Uterus (tissue), 4 donors: ENCODE data around the gene CASQ1. TPM values are rescaled to one million over a fixed set of nuclear protein-coding genes. Genes with fewer than 3 reads are reported as not detected.

Experiments
- DNase-seq, 2 donors: peaks; one replicate each; pipeline ENCODE4 v3.0.0-alpha.2; 2019 to 2020
- H3K27ac ChIP-seq, 2 donors: fragments of 200-600 bp; sonication (generic); 1 replicate in 1 of 2; 2 replicates in 1 of 2; pipeline ENCODE4 v1.5.1; 2016 to 2018
- H3K27me3 ChIP-seq, 2 donors: fragments of 200-600 bp; sonication (generic); one replicate each; pipeline ENCODE4 v1.5.1; 2018 to 2019; ENCODE audit warnings: control low read depth in 1 of 2
- H3K36me3 ChIP-seq, 2 donors: fragments of 200-600 bp; sonication (generic); one replicate each; pipeline ENCODE4 v1.5.1; 2019; ENCODE audit warnings: control low read depth in 1 of 2
- H3K4me1 ChIP-seq, 2 donors: fragments of 200-600 bp; sonication (generic); one replicate each; pipeline ENCODE4 v1.5.1; 2018 to 2019; ENCODE audit warnings: control low read depth in 1 of 2
- H3K4me3 ChIP-seq, 2 donors: fragments of 200-600 bp; sonication (generic); 1 replicate in 1 of 2; 2 replicates in 1 of 2; pipeline ENCODE4 v1.5.1; 2018 to 2019; ENCODE audit warnings: mild to moderate bottlenecking in 1 of 2
- H3K9me3 ChIP-seq, 2 donors: fragments of 200-600 bp; sonication (generic); one replicate each; pipeline ENCODE4 v1.5.1; 2019; ENCODE audit warnings: control low read depth in 1 of 2
- POLR2A ChIP-seq, 2 donors: fragments of 450-650 bp; IDR thresholded peaks; one replicate each; pipeline ENCODE4 v1.6.1; 2016; ENCODE audit warnings: antibody characterized with exemption in 2 of 2, mild to moderate bottlenecking in 1 of 2, moderate library complexity in 1 of 2
- intact Hi-C: fragments of 100-400 bp; cut with DNase I; formaldehyde crosslinking; loops from one replicate; pipeline ENCODE4 v1.15.1; 2023; ENCODE audit warnings: low total_unique reads
- total RNA-seq, 4 donors: library from RNA; depleted of rRNA in 3 of 4; stranded (reverse); fragments of >200 nt in 3 of 4; gene quantifications; one replicate each; pipeline versions ENCODE4 v1.1.0 to v1.2.4, GENCODE V29; 2014 to 2023
- TF ChIP-seq, protein P1 (sequence below), 4 experiments: fragments of 200-600 bp in 2 of 4; fragments of 450-650 bp in 2 of 4; sonication (generic) in 2 of 4; IDR thresholded peaks; one replicate each; pipeline ENCODE4 v1.5.1; 2016 to 2019; ENCODE audit warnings: antibody characterized with exemption in 4 of 4, mild to moderate bottlenecking in 2 of 4, moderate library complexity in 1 of 4
- donor health status: DM: yes; HTN: yes; CAD: no.

The CASQ1 gene
- total RNA-seq, 4 donors from 2014 or later, result 0.26 to 0.48 (median 0.34) TPM; not detected in 1

DNA sequence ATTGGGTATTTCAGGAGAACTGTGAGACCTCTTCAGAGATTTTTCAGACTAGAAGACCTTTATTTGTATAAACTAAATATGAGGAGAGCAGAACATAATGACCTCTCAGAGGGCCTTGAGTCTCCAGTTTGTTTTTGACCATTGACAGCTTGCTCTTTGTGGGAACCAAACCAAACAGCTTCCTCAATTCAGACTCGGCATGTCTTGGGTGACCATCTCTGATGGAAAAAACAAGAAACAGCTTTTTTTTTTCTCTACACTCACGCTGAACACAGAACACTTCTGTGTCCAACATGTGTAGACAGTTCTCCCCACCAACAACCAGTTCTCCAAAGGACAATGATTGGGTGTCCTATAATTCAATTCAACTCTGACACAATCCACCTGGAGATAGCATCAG lies 27.4 kb upstream of the CASQ1 start:
- no peak overlapping the region for H3K27ac ChIP-seq
- no peak for TF ChIP-seq POLR2A (IDR thresholded peaks at IDR 0.05)
- TF ChIP-seq, protein P1, sequence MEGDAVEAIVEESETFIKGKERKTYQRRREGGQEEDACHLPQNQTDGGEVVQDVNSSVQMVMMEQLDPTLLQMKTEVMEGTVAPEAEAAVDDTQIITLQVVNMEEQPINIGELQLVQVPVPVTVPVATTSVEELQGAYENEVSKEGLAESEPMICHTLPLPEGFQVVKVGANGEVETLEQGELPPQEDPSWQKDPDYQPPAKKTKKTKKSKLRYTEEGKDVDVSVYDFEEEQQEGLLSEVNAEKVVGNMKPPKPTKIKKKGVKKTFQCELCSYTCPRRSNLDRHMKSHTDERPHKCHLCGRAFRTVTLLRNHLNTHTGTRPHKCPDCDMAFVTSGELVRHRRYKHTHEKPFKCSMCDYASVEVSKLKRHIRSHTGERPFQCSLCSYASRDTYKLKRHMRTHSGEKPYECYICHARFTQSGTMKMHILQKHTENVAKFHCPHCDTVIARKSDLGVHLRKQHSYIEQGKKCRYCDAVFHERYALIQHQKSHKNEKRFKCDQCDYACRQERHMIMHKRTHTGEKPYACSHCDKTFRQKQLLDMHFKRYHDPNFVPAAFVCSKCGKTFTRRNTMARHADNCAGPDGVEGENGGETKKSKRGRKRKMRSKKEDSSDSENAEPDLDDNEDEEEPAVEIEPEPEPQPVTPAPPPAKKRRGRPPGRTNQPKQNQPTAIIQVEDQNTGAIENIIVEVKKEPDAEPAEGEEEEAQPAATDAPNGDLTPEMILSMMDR (IDR thresholded peaks at IDR 0.05), result no peak
- H3K36me3 ChIP-seq, result no peaks in the 10 kb centered on the region
- intact Hi-C loops, result no loop called here
- no peak overlapping the region for H3K4me3 ChIP-seq
- no peaks in the 10 kb centered on the region for H3K27me3 ChIP-seq
- no peaks in the 10 kb centered on the region for H3K9me3 ChIP-seq
- no peaks in the 10 kb centered on the region for H3K4me1 ChIP-seq
- DNase-seq, result no peak

DNA sequence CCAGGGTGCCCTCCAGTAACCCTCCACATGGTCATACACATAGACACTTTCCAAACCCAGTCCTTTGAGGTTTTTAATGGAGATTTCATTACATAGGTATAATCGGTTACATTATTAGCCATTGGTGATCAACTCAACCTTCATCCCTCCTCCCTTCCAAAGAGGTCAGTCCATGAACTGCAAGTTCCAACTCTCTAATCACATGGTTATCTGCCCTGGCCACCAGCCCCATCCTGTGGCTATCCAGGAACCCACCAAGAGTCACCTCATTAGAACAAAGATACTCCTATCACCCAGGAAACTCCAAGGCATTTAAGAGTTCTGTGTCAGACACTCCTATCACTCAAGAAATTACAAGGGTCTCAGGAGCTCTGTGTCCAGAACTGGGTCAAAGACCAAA lies 26.8 kb upstream of the CASQ1 start:
- intact Hi-C loops, result no loop called here

DNA sequence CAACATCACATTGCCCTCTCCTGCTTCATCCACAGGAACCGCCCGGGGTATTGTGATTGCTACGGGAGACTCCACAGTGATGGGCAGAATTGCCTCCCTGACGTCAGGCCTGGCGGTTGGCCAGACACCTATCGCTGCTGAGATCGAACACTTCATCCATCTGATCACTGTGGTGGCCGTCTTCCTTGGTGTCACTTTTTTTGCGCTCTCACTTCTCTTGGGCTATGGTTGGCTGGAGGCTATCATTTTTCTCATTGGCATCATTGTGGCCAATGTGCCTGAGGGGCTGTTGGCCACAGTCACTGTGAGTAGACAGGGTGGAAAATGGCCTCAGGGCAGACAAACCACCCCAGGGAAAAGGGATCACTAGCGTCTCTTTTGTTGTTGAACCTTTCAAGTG lies 26.3 kb upstream of the CASQ1 start:
- Histone ChIP-seq H3K36me3 (no peaks in the 10 kb centered on the region), H3K4me1 (no peaks in the 10 kb centered on the region), H3K9me3 (no peaks in the 10 kb centered on the region), H3K27ac (no peak overlapping the region), H3K4me3 (no peak overlapping the region), H3K27me3 (no peaks in the 10 kb centered on the region)
- TF ChIP-seq POLR2A (IDR thresholded peaks at IDR 0.05), result no peak
- TF ChIP-seq, protein P1 (IDR thresholded peaks at IDR 0.05), result no peak
- no peak for DNase-seq
- intact Hi-C loops, result no loop called here

More for the DNA sequence above, 26.8 kb upstream of the CASQ1 start:
- TF ChIP-seq, protein P1 (IDR thresholded peaks at IDR 0.05), result no peak
- no peak for TF ChIP-seq POLR2A (IDR thresholded peaks at IDR 0.05)
- no peaks in the 10 kb centered on the region for H3K4me1 ChIP-seq
- H3K36me3 ChIP-seq, result no peaks in the 10 kb centered on the region
- H3K27me3 ChIP-seq, result no peaks in the 10 kb centered on the region
- H3K9me3 ChIP-seq, result no peaks in the 10 kb centered on the region
- no peak overlapping the region for H3K27ac ChIP-seq
- no peak overlapping the region for H3K4me3 ChIP-seq
- DNase-seq, result no peak

DNA sequence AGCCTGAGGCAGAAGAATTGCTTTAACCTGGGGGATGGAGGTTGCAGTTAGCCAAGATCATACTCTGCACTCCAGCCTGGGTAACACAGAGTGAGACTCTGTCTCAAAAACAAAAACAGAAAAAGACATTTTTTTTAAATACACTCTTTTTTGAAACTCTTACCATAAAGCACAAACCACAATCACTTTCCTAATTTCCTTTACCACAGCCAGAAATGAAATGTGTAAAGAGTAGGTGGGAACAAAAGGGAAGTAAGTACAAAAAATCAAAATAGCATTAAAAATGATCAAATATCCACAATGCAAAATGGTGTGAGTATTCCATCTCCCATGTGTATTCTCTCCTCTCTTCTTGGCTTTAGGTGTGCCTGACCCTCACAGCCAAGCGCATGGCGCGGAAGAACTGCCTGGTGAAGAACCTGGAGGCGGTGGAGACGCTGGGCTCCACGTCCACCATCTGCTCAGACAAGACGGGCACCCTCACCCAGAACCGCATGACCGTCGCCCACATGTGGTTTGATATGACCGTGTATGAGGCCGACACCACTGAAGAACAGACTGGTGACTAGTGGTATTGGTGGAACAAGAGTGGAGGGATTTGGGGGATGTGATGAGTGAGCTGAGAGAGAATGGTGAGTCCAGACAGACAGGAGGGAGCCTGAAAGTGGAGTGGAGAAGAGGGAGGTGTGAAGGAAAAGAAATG lies 24.1 kb upstream of the CASQ1 start:
- no peak overlapping the region for H3K27ac ChIP-seq
- no peaks in the 10 kb centered on the region for H3K27me3 ChIP-seq
- no peak overlapping the region for H3K4me3 ChIP-seq
- H3K36me3 ChIP-seq, result no peaks in the 10 kb centered on the region
- no peak for DNase-seq
- H3K9me3 ChIP-seq, result no peaks in the 10 kb centered on the region
- no peaks in the 10 kb centered on the region for H3K4me1 ChIP-seq
- no peak for TF ChIP-seq POLR2A (IDR thresholded peaks at IDR 0.05)
- TF ChIP-seq, protein P1 (IDR thresholded peaks at IDR 0.05), result no peak
- intact Hi-C loops, result no loop called here

DNA sequence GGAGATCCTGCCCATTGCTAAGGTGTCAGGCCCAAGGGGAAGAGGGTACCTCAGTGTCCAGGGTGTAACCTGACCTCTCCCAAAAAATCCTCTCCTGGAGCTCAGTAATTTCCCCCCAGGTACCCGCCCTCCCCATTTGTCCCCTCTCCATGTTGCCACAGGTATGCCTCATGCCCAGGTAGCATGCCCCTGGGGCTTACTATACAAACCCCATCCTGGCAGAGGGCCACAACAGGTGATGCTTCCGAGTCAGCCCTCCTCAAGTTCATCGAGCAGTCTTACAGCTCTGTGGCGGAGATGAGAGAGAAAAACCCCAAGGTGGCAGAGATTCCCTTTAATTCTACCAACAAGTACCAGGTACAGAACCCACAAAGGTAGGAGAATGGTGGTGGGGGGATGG lies 23.3 kb upstream of the CASQ1 start:
- DNase-seq, result no peak
- Histone ChIP-seq H3K27me3 (no peaks in the 10 kb centered on the region), H3K4me3 (no peak overlapping the region), H3K36me3 (no peaks in the 10 kb centered on the region), H3K9me3 (no peaks in the 10 kb centered on the region), H3K4me1 (no peaks in the 10 kb centered on the region), H3K27ac (no peak overlapping the region)
- no peak for TF ChIP-seq POLR2A (IDR thresholded peaks at IDR 0.05)
- TF ChIP-seq, protein P1 (IDR thresholded peaks at IDR 0.05), result no peak
- intact Hi-C loops, result no loop called here
